CD4-positive, CD25-positive, alpha-beta regulatory T cell (primary cell): ENCODE data around the gene HOXA6. TPM values are rescaled to one million over a fixed set of nuclear protein-coding genes. Genes with fewer than 3 reads are reported as not detected.

Source experiments
- ATAC-seq, 2 donors: fragments of 150-1000 bp; cut with Tn5 transposase; one replicate each; pipeline ENCODE4 v1.10.0; 2021; ENCODE audit warnings: low read depth in 2 of 2, moderate number of reproducible peaks in 2 of 2, moderate library complexity in 1 of 2
- DNase-seq, 3 donors: peaks; one replicate each; pipeline versions ENCODE4 v3.0.0 to v3.0.0-alpha.2; 2012 to 2022; ENCODE audit warnings: mixed read lengths in 1 of 3
- H3K27ac ChIP-seq: one replicate; pipeline ENCODE4 v1.7.0; 2013; ENCODE audit warnings: mild to moderate bottlenecking, low read length; ENCODE audit not compliant: insufficient read depth, poor library complexity, severe bottlenecking
- H3K27me3 ChIP-seq: one replicate; pipeline ENCODE4 v1.7.0; 2013; ENCODE audit warnings: low read length; ENCODE audit not compliant: control insufficient read depth, insufficient read depth
- H3K36me3 ChIP-seq: one replicate; pipeline ENCODE4 v1.7.0; 2013; ENCODE audit warnings: mild to moderate bottlenecking, low read length, moderate library complexity; ENCODE audit not compliant: control insufficient read depth, insufficient read depth
- H3K4me1 ChIP-seq: 2 replicates; pipeline ENCODE4 v1.7.0; 2013; ENCODE audit warnings: mild to moderate bottlenecking, low read length; ENCODE audit not compliant: insufficient read depth, control insufficient read depth, poor library complexity, severe bottlenecking
- H3K4me3 ChIP-seq: one replicate; pipeline ENCODE4 v1.7.0; 2013; ENCODE audit warnings: low read depth, mild to moderate bottlenecking, low read length, moderate library complexity
- H3K9me3 ChIP-seq, 2 experiments: 1 replicate in 1 of 2; 2 replicates in 1 of 2; pipeline ENCODE4 v1.7.0; 2013; ENCODE audit warnings: low read length in 2 of 2, mild to moderate bottlenecking in 1 of 2, moderate library complexity in 1 of 2; ENCODE audit not compliant: control insufficient read depth in 2 of 2
- H3K27ac Mint-ChIP-seq, 3 donors: one replicate each; pipeline ENCODE4 v1.8.0; 2020 to 2022; ENCODE audit warnings: mild to moderate bottlenecking in 3 of 3, mixed read lengths in 3 of 3, moderate library complexity in 2 of 3
- H3K27me3 Mint-ChIP-seq: one replicate; pipeline ENCODE4 v1.8.0; 2022; ENCODE audit warnings: mild to moderate bottlenecking, mixed read lengths
- H3K36me3 Mint-ChIP-seq: one replicate; pipeline ENCODE4 v1.8.0; 2020; ENCODE audit warnings: mixed read lengths
- H3K4me1 Mint-ChIP-seq, 4 donors: one replicate each; pipeline ENCODE4 v1.8.0; 2020 to 2022; ENCODE audit warnings: mixed read lengths in 4 of 4, mild to moderate bottlenecking in 1 of 4
- H3K4me3 Mint-ChIP-seq, 4 donors: one replicate each; pipeline ENCODE4 v1.8.0; 2020 to 2022; ENCODE audit warnings: mild to moderate bottlenecking in 4 of 4, mixed read lengths in 4 of 4, moderate library complexity in 3 of 4
- H3K9me3 Mint-ChIP-seq, 7 donors: one replicate each; pipeline ENCODE4 v1.8.0; 2020 to 2022; ENCODE audit warnings: mixed read lengths in 7 of 7, mild to moderate bottlenecking in 3 of 7, moderate library complexity in 2 of 7
- polyA plus RNA-seq, 4 donors: library from polyadenylated mRNA; unstranded; fragments of 300-500 nt; fragmentation: Illumina TruSeq; gene quantifications; one replicate each; pipeline ENCODE4 v1.2.3, GENCODE V29; 2021
- total RNA-seq: library from RNA; stranded (reverse); gene quantifications from one replicate; pipeline ENCODE4 v1.2.3, GENCODE V29; 2022

The HOXA6 gene
- total and polyA plus RNA-seq, 5 donors from 2014 or later, result not detected

DNA sequence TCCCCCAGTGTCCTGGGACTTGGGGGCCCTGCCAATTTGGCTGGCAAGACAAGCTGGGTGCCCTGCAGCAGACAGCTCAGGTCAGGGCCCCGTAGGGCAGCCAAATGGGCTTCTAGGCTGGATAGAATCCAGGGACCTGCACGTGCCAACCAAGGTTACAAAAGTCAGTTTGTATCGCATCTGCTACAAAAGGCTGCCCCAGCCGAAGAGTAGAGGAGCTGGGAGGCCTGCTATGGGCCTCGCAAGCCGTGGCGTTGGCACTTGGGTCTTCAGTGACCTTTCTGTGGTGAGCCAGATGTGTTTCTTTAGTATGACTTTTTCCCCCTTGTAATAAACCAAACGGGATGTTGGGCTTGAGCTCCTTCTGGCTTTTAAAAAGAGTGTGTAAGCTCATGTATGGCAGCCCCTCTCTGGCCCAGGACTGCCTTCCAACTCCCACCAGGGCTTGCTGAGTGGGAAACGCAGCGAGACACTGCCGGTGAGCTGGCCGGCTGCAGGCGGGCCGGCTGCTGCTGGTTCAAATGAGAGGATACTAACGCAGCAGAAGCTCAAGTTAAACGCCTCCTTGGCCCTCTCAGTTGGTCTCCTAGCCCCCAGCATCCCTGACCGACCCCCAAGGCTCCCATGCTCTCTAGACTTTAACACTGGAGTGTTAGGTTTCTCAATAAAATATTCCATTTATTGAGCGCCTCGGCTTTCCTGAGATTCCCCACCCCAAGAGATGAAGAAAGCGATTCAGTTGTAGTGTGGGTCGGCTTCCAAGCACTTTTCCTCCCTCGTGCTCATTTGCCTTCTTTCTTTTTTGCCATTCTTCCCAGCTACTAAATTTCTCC lies 29.6 kb upstream of the HOXA6 start:
- ATAC-seq, result no peak
- H3K27ac Mint-ChIP-seq, result no peak overlapping the region
- no peak for DNase-seq
- Histone ChIP-seq H3K36me3 (no peaks in the 10 kb centered on the region), H3K9me3 (no peaks in the 10 kb centered on the region), H3K27ac (no peak overlapping the region), H3K4me3 (no peak overlapping the region), H3K27me3 (peaks cover 30% of the 10 kb centered on the region), H3K4me1 (peaks cover 31% of the 10 kb centered on the region)
- peaks cover 0 to 3% (median 0%) of the 10 kb centered on the region in 7 donors for H3K9me3 Mint-ChIP-seq
- peak overlapping the region in 1 of 4 donors; percentile 8 for H3K4me3 Mint-ChIP-seq
- H3K4me1 Mint-ChIP-seq, result peaks cover 0 to 24% (median 10%) of the 10 kb centered on the region in 4 donors
- no peaks in the 10 kb centered on the region for H3K36me3 Mint-ChIP-seq
- H3K27me3 Mint-ChIP-seq, result peaks cover 77% of the 10 kb centered on the region

DNA sequence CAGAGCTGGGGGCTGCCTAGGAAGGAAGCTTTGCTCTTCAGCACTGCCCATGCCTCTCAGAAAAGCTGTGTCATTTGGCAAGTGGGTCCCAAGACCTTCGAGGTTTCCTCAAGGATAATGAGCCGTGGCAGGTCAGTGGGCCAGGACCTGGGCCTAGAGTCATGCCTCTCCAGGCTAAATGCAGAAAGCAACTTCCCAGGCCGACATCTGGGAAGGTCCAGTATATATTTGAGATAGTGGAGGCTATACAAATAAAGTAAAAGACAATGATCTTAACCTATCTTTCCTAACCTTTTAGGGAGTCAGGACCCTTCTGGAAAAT lies 28.9 kb upstream of the HOXA6 start:
- no peak for ATAC-seq
- Mint-ChIP-seq H3K9me3 (peaks cover 0 to 6% (median 0%) of the 10 kb centered on the region in 7 donors), H3K36me3 (no peaks in the 10 kb centered on the region), H3K27me3 (peaks cover 77% of the 10 kb centered on the region), H3K27ac (no peak overlapping the region), H3K4me3 (peak overlapping the region in 1 of 4 donors; percentile 8), H3K4me1 (peaks cover 3 to 30% (median 16%) of the 10 kb centered on the region in 4 donors)
- no peak overlapping the region for H3K27ac ChIP-seq
- no peak overlapping the region for H3K4me3 ChIP-seq
- no peak for DNase-seq
- H3K36me3 ChIP-seq, result no peaks in the 10 kb centered on the region
- H3K4me1 ChIP-seq, result peaks cover 37% of the 10 kb centered on the region
- H3K27me3 ChIP-seq, result peaks cover 36% of the 10 kb centered on the region
- no peaks in the 10 kb centered on the region for H3K9me3 ChIP-seq

- Mint-ChIP-seq H3K27me3 (peaks cover 77% of the 10 kb centered on the region), H3K27ac (no peak overlapping the region), H3K9me3 (peaks cover 0 to 8% (median 0%) of the 10 kb centered on the region in 7 donors), H3K4me1 (peaks cover 9 to 32% (median 18%) of the 10 kb centered on the region in 4 donors), H3K36me3 (no peaks in the 10 kb centered on the region), H3K4me3 (peak overlapping the region in 1 of 4 donors; percentile 70)
- Histone ChIP-seq H3K36me3 (no peaks in the 10 kb centered on the region), H3K4me1 (peaks cover 37% of the 10 kb centered on the region), H3K4me3 (no peak overlapping the region), H3K27ac (no peak overlapping the region), H3K9me3 (no peaks in the 10 kb centered on the region), H3K27me3 (peaks cover 42% of the 10 kb centered on the region)
- ATAC-seq (no peak), DNase-seq (no peak)
Measured at GRCh38 chr7:27175626-27176523, 28.3 kb upstream of the HOXA6 start.

- Mint-ChIP-seq H3K4me3 (peak overlapping the region; percentile 46 to 70 (median 57)), H3K36me3 (no peaks in the 10 kb centered on the region), H3K27ac (no peak overlapping the region), H3K4me1 (peaks cover 10 to 32% (median 17%) of the 10 kb centered on the region in 4 donors), H3K27me3 (peaks cover 79% of the 10 kb centered on the region), H3K9me3 (peaks cover 0 to 8% (median 0%) of the 10 kb centered on the region in 7 donors)
- peaks cover 50% of the 10 kb centered on the region for H3K27me3 ChIP-seq
- H3K4me1 ChIP-seq, result peaks cover 39% of the 10 kb centered on the region
- ATAC-seq (no peak), DNase-seq (no peak)
- no peaks in the 10 kb centered on the region for H3K36me3 ChIP-seq
- no peak overlapping the region for H3K4me3 ChIP-seq
- H3K9me3 ChIP-seq, result no peaks in the 10 kb centered on the region
- H3K27ac ChIP-seq, result no peak overlapping the region
Measured at GRCh38 chr7:27174874-27175625, 27.5 kb upstream of the HOXA6 start.

DNA sequence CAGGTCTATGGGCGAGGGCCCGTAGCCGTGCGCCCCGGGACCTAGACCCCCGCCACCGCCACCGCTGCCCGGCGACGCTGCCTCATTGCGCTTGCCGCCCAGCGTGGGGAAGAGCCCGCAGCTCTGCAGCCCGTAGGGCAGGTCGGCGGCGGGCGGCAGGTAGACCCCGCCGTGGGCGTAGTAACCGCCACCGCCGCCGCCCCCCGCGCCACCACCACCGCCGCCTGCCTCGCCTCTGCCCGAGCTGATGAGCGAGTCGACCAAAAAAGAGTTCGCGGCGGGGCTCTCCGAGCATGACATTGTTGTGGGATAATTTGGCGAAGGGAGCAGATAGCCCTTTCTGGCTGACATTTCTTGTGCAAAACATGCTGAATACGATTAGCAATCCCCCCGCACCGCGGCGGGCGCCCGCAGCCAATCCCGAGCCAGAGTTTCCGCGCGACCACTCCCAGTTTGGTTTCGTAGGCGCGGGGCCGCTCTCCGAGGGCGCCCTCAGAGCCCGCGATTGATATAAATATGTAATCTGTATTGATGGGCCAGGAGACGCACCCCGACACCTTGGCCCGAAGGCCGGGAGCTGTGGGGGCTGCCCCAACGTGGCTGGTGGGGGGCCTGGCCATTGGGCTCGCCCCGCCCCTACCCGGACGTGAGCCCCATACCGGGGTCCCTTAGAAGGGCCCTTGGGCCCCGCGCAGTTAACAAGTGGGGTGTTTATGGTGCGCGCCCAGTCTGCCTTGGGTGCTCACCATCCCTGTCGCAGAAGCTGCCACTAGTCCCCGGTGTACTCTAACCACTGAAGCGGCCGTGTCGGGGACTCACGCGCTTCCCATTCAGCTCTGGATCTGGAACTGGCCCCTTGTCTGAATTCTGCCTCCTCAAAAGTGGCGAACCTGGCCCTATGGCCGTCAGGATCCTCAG lies 26.6 kb upstream of the HOXA6 start, which contains the start of gene HOXA10:
Gene HOXA10, minus strand, starts transcription at position 365 of the 918 bp plus-strand sequence. Its CDS starts 14 bp downstream, at position 351.
- peaks cover 74% of the 10 kb centered on the region for H3K27me3 Mint-ChIP-seq
- H3K4me1 ChIP-seq, result peaks cover 41% of the 10 kb centered on the region
- peaks cover 9 to 29% (median 12%) of the 10 kb centered on the region in 4 donors for H3K4me1 Mint-ChIP-seq
- no peak within 1 kb of the TSS for H3K4me3 ChIP-seq
- no peaks in the 10 kb centered on the region for H3K9me3 ChIP-seq
- DNase-seq, result peak in 1 of 3 donors; percentile 7
- no peaks in the 10 kb centered on the region for H3K36me3 ChIP-seq
- H3K36me3 Mint-ChIP-seq, result no peaks in the 10 kb centered on the region
- no peak for ATAC-seq
- H3K27ac Mint-ChIP-seq, result peak within 1 kb of the TSS in 1 of 3 donors; percentile 56
- peak within 1 kb of the TSS; percentile 48 to 85 (median 62) for H3K4me3 Mint-ChIP-seq
- H3K27ac ChIP-seq, result no peak within 1 kb of the TSS
- peaks cover 0 to 8% (median 0%) of the 10 kb centered on the region in 7 donors for H3K9me3 Mint-ChIP-seq
- H3K27me3 ChIP-seq, result peaks cover 47% of the 10 kb centered on the region

GRCh38 chr7:27173511-27173955 lies 26.0 kb upstream of the HOXA6 start:
- H3K27ac Mint-ChIP-seq, result no peak overlapping the region
- peak; percentile 56 to 62 for ATAC-seq
- Histone ChIP-seq H3K27me3 (peaks cover 44% of the 10 kb centered on the region), H3K9me3 (no peaks in the 10 kb centered on the region), H3K27ac (no peak overlapping the region), H3K36me3 (no peaks in the 10 kb centered on the region), H3K4me3 (no peak overlapping the region), H3K4me1 (peaks cover 44% of the 10 kb centered on the region)
- H3K36me3 Mint-ChIP-seq, result no peaks in the 10 kb centered on the region
- peaks cover 10 to 34% (median 12%) of the 10 kb centered on the region in 4 donors for H3K4me1 Mint-ChIP-seq
- no peak overlapping the region for H3K4me3 Mint-ChIP-seq
- H3K9me3 Mint-ChIP-seq, result peaks cover 0 to 9% (median 0%) of the 10 kb centered on the region in 7 donors
- peaks cover 74% of the 10 kb centered on the region for H3K27me3 Mint-ChIP-seq
- no peak for DNase-seq
